Mammary epithelial cell (primary cell): Measurements from ENCODE around the gene SLC1A7.

Experiments
- EZH2 ChIP-seq: IDR thresholded peaks from 2 replicates; pipeline ENCODE4 v1.6.1; 2012; ENCODE audit warnings: low read length, inconsistent platforms, borderline replicate concordance
- TF ChIP-seq, protein P1 (sequence below), 2 donors: IDR thresholded peaks in 1 of 2; conservative IDR thresholded peaks in 1 of 2; 2 replicates each; pipeline ENCODE4 v1.5.1; 2011 to 2012; ENCODE audit warnings: inconsistent platforms in 2 of 2, low read length in 2 of 2, mild to moderate bottlenecking in 2 of 2, control low read depth in 1 of 2, low read depth in 1 of 2; ENCODE audit not compliant: insufficient read depth in 1 of 2; ENCODE audit errors: extremely low read depth in 1 of 2

DNA sequence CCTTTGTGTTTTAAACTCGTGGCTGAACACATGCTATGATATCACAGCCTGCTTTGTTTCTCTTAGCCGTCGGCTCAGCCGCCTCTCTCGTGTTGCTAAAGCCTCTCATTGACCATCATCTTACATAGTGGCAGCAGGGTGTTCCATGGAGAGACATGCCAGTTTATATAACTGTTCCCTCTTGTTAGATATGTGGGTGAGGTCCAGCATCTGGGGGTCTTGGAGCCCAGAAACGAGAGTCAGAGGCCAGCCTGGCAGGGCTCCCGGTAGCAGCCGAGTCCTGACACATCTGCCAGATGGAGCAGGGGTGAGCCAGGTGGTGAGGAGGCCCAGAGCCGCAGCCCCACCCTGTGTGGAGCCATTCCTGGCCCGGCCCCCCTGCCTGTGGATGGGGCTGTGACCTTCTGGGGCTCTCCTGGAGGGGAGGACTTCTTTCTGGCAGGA is 68.5 kb downstream of the SLC1A7 start:
- TF ChIP-seq EZH2, result no peak
- TF ChIP-seq, protein P1, sequence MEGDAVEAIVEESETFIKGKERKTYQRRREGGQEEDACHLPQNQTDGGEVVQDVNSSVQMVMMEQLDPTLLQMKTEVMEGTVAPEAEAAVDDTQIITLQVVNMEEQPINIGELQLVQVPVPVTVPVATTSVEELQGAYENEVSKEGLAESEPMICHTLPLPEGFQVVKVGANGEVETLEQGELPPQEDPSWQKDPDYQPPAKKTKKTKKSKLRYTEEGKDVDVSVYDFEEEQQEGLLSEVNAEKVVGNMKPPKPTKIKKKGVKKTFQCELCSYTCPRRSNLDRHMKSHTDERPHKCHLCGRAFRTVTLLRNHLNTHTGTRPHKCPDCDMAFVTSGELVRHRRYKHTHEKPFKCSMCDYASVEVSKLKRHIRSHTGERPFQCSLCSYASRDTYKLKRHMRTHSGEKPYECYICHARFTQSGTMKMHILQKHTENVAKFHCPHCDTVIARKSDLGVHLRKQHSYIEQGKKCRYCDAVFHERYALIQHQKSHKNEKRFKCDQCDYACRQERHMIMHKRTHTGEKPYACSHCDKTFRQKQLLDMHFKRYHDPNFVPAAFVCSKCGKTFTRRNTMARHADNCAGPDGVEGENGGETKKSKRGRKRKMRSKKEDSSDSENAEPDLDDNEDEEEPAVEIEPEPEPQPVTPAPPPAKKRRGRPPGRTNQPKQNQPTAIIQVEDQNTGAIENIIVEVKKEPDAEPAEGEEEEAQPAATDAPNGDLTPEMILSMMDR (conservative IDR thresholded peaks at IDR 0.05 in 1 of 2, IDR thresholded peaks at IDR 0.05 in 1 of 2; ENCODE audit: extremely low read depth in 1 of 2, insufficient read depth in 1 of 2, low read depth in 1 of 2, low read length in 2 of 2), result no peak
